Loucy (cell line): ENCODE data around the gene CLDN6.

Source experiments
- H2AFZ ChIP-seq: fragments of 200-600 bp; sonication (generic); 2 replicates; pipeline ENCODE4 v1.6.0; 2016; ENCODE audit warnings: antibody characterized with exemption, mild to moderate bottlenecking, low read length, moderate library complexity
- H3F3A ChIP-seq: fragments of 200-600 bp; 2 replicates; pipeline ENCODE4 v1.6.0; 2016; ENCODE audit warnings: antibody characterized with exemption, low read depth, mild to moderate bottlenecking
- H3K27me3 ChIP-seq: fragments of 200-600 bp; sonication (generic); 2 replicates; pipeline ENCODE4 v1.6.1; 2014; ENCODE audit warnings: low read length, mild to moderate bottlenecking; ENCODE audit not compliant: insufficient read depth, poor library complexity, severe bottlenecking
- H3K36me3 ChIP-seq: fragments of 200-600 bp; sonication (generic); 2 replicates; pipeline ENCODE4 v1.6.1; 2016; ENCODE audit warnings: low read length; ENCODE audit not compliant: insufficient read depth
- H3K4me1 ChIP-seq: fragments of 200-600 bp; sonication (generic); 2 replicates; pipeline ENCODE4 v1.5.1; 2014; ENCODE audit warnings: low read length, mild to moderate bottlenecking; ENCODE audit not compliant: insufficient read depth, poor library complexity, severe bottlenecking
- H3K4me2 ChIP-seq: fragments of 200-600 bp; sonication (generic); 2 replicates; pipeline ENCODE4 v1.6.0; 2014; ENCODE audit warnings: antibody characterized with exemption, low read length, low read depth, mild to moderate bottlenecking; ENCODE audit not compliant: poor library complexity, severe bottlenecking
- H3K4me3 ChIP-seq: fragments of 200-600 bp; sonication (generic); 2 replicates; pipeline ENCODE4 v1.5.1; 2014; ENCODE audit warnings: low read length, mild to moderate bottlenecking, mixed read lengths; ENCODE audit not compliant: poor library complexity, severe bottlenecking
- H3K79me2 ChIP-seq: fragments of 200-600 bp; sonication (generic); 2 replicates; pipeline ENCODE4 v1.6.1; 2014; ENCODE audit warnings: low read length; ENCODE audit not compliant: insufficient read depth
- H3K9ac ChIP-seq: fragments of 200-600 bp; sonication (generic); 2 replicates; pipeline ENCODE4 v1.6.0; 2014; ENCODE audit warnings: mild to moderate bottlenecking, low read depth, low read length, moderate library complexity; ENCODE audit not compliant: poor library complexity, severe bottlenecking
- H3K9me2 ChIP-seq: fragments of 200-600 bp; sonication (generic); replicated peaks from 2 replicates; pipeline ENCODE4 v1.6.1; 2016; ENCODE audit warnings: low read depth, low read length, mixed read lengths
- H3K9me3 ChIP-seq: fragments of 200-600 bp; sonication (generic); 2 replicates; pipeline ENCODE4 v1.6.1; 2014; ENCODE audit warnings: mild to moderate bottlenecking, antibody characterized with exemption, low read length, low read depth; ENCODE audit not compliant: insufficient read depth
- H4K20me1 ChIP-seq: fragments of 200-600 bp; sonication (generic); 2 replicates; pipeline ENCODE4 v1.6.0; 2014; ENCODE audit warnings: antibody characterized with exemption, low read length, mild to moderate bottlenecking; ENCODE audit not compliant: insufficient read depth, poor library complexity, severe bottlenecking
- CTCF ChIP-seq: fragments of 200-600 bp; sonication (generic); conservative IDR thresholded peaks from 2 replicates; pipeline ENCODE4 v1.5.1; 2014; ENCODE audit warnings: mild to moderate bottlenecking, antibody characterized with exemption, low read length
- EZH2phosphoT487 ChIP-seq: fragments of 200-600 bp; IDR thresholded peaks from 2 replicates; pipeline ENCODE4 v1.6.1; 2018; ENCODE audit warnings: antibody characterized with exemption, mild to moderate bottlenecking, moderate library complexity, borderline replicate concordance

CLDN6 gene

GRCh38 chr16:3035289-3035971 lies 17.4 kb upstream of the CLDN6 start:
- Histone ChIP-seq H3K9ac (no peak overlapping the region), H3K79me2 (no peaks in the 10 kb centered on the region), H3K36me3 (no peaks in the 10 kb centered on the region), H3K27me3 (no peaks in the 10 kb centered on the region), H3K9me3 (no peaks in the 10 kb centered on the region), H3K4me3 (no peak overlapping the region), H3F3A (no peaks in the 10 kb centered on the region), H3K4me1 (no peaks in the 10 kb centered on the region), H3K9me2 (no peaks in the 10 kb centered on the region), H3K4me2 (no peak overlapping the region), H4K20me1 (no peaks in the 10 kb centered on the region), H2AFZ (no peak overlapping the region)
- TF ChIP-seq CTCF (no peak), EZH2phosphoT487 (no peak)

- Histone ChIP-seq H3K79me2 (no peaks in the 10 kb centered on the region), H3K4me2 (no peak overlapping the region), H3K9me3 (no peaks in the 10 kb centered on the region), H3K9ac (no peak overlapping the region), H3K4me3 (no peak overlapping the region), H4K20me1 (no peaks in the 10 kb centered on the region), H3K27me3 (no peaks in the 10 kb centered on the region), H3F3A (no peaks in the 10 kb centered on the region), H3K36me3 (no peaks in the 10 kb centered on the region), H3K9me2 (no peaks in the 10 kb centered on the region), H3K4me1 (no peaks in the 10 kb centered on the region), H2AFZ (no peak overlapping the region)
- TF ChIP-seq CTCF (no peak), EZH2phosphoT487 (no peak)
Observed at GRCh38 chr16:3032624-3033023, 14.6 kb upstream of the CLDN6 start.

GRCh38 chr16:3030222-3031212 lies 12.5 kb upstream of the CLDN6 start:
- TF ChIP-seq CTCF = no peak
- TF ChIP-seq EZH2phosphoT487 = no peak
- Histone ChIP-seq H3K9me2 (no peaks in the 10 kb centered on the region), H3K4me2 (no peak overlapping the region), H3K4me3 (no peak overlapping the region), H3K27me3 (no peaks in the 10 kb centered on the region), H3K4me1 (no peaks in the 10 kb centered on the region), H3K9ac (no peak overlapping the region), H3K79me2 (no peaks in the 10 kb centered on the region), H3K9me3 (no peaks in the 10 kb centered on the region), H3F3A (no peaks in the 10 kb centered on the region), H3K36me3 (no peaks in the 10 kb centered on the region), H2AFZ (no peak overlapping the region), H4K20me1 (no peaks in the 10 kb centered on the region)
